22Rv1 (cell line): ENCODE data around the gene MYOZ2.

Experiments used
- H3K27ac ChIP-seq: fragments of 450-650 bp; 2 replicates; pipeline ENCODE4 v1.5.1; 2017
- ZFX ChIP-seq: fragments of 450-650 bp; IDR thresholded peaks from 2 replicates; pipeline ENCODE4 v1.6.1; 2017; ENCODE audit warnings: antibody characterized with exemption, borderline replicate concordance
- TF ChIP-seq, protein P1 (sequence below): fragments of 450-650 bp; IDR thresholded peaks from 2 replicates; pipeline ENCODE4 v1.5.1; 2017; ENCODE audit warnings: mild to moderate bottlenecking

Gene MYOZ2

DNA sequence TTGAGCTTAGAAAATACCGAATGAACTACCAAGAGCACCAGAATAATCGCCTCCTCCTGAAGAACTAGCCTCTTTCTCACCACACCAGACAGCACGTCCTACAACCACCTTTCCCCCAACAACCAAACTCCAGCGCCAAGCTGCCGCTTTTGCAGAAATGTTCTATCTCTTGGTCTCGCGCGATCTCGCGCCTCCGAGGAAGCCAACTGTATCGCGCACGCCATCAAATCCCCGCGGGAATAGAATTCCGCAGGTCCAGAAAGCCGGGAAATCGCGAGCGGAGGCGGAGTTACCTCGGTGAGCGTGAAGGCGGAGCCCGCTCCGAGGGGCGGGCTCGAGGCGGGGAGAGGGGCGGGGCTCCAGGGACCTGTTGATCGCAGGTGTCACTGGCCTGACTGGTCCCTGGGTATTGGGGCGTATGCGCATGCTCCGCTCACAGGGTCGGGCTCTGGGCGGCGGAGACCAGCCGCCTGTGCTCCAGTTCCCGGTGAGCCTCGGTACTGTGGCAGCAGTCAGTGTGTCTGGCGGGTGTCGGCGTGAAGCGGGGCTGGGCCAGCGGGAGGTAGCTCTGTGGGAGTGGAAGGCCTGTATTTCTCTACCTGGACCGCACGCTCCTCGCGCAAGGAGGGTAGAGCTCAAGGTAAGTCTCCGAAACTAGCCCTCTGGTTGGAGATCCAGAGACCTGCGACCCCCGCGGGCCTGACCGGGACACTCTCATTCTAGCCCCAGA lies 76.8 kb downstream of the MYOZ2 start, which contains the start of gene USP53:
Gene USP53, plus strand, starts transcription at position 480 of the 730 bp plus-strand sequence. CDS start 27,047 bp downstream, outside the sequence.
- TF ChIP-seq, protein P1, sequence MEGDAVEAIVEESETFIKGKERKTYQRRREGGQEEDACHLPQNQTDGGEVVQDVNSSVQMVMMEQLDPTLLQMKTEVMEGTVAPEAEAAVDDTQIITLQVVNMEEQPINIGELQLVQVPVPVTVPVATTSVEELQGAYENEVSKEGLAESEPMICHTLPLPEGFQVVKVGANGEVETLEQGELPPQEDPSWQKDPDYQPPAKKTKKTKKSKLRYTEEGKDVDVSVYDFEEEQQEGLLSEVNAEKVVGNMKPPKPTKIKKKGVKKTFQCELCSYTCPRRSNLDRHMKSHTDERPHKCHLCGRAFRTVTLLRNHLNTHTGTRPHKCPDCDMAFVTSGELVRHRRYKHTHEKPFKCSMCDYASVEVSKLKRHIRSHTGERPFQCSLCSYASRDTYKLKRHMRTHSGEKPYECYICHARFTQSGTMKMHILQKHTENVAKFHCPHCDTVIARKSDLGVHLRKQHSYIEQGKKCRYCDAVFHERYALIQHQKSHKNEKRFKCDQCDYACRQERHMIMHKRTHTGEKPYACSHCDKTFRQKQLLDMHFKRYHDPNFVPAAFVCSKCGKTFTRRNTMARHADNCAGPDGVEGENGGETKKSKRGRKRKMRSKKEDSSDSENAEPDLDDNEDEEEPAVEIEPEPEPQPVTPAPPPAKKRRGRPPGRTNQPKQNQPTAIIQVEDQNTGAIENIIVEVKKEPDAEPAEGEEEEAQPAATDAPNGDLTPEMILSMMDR, result no peak
- no peak for TF ChIP-seq ZFX

DNA sequence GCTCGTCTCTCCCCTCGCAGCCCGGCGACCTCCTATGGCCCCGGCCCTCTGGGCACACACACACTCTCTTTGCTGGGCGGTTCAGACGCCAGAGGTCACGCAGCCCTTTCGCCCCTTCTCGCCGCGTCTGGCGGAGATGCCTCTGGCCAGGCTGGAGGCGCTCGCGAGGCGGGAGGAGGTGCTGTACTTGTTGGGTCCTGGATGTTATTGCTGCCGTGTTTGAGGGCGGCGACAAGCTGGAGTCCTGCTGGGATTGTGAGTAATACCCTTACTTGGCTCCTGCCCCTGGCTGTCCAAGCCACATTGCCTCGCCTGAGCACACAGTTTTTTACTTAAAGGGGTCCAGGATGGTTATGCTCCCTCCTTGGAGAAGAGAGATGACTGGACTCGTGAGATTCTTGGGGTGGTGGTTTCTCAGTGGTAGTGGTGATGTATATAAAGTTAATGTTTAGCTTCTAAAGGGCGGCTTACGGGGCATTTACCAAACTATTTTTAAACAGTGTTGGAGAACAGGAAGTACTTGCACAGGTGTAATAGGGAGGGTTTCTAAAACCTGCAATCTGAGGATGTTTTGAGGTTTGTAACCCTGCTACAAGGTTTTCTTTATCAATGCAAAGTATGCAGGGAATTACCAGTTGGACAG lies 77.5 kb downstream of the MYOZ2 start:
- H3K27ac ChIP-seq, result peak overlapping the region; percentile 97
- TF ChIP-seq, protein P1, result peak; percentile 51
- TF ChIP-seq ZFX, result no peak

More for the DNA sequence above, 76.8 kb downstream of the MYOZ2 start, which contains the start of gene USP53:
- peak within 1 kb of the TSS; percentile 97 for H3K27ac ChIP-seq

DNA sequence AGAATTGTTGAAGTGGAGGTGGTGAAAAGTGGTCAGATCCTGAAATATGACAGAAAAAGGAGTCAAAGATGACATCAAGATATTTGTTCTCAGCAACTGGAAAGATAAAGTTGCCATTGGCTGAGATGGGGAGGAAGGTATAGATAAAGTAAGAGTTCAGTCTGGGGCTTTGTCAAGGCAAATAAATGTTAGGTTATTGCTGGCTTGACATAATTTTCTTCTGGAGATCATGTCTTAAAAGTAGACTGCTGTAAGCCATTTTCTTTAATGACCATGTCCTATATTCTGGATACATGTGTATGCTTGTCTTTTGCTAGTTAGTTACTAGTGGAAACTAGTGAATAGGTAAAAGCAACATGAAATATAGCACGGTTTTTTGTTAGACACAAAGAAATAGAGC lies 82.5 kb downstream of the MYOZ2 start:
- TF ChIP-seq ZFX, result no peak
- TF ChIP-seq, protein P1, result no peak
- no peak overlapping the region for H3K27ac ChIP-seq

DNA sequence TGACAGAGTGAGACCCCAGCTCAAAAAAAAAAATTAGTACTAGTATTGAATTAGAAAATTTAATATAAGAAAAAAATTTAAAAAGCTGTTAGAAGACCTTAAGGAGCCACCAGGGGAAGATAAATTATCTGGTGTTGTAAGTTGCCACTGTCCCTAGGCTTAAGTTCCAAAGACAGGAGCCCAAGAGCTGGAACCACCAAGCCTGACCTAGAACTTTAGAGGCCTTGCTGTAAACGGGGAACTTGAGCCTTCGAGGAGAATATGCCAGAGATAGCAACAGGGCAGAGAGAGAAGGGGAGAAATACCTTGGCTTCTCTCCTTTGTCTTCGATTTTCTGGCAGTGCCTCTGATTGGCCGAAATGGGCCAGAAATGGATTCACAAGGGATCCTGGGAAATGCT lies 85.8 kb downstream of the MYOZ2 start:
- TF ChIP-seq, protein P1, result no peak
- no peak for TF ChIP-seq ZFX
- no peak overlapping the region for H3K27ac ChIP-seq

DNA sequence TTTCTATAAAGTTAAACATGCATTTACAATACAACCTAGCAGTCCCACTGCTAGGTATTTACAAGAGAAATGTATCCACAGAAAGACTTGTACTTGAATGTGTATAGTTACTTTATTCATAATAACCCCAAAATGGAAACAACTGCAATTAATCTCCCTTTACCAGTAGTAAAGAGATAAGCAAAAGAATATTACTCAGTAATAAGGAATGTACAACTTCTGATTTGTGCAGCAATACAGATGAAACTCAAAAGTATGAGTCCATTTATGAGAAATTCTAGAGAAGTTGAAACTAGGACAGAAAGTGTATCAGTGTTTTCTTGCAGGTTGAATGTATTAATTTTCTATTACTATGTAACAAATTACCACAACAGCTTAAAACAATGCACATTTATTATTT lies 92.1 kb downstream of the MYOZ2 start:
- H3K27ac ChIP-seq, result no peak overlapping the region
- TF ChIP-seq, protein P1, result no peak
- no peak for TF ChIP-seq ZFX

DNA sequence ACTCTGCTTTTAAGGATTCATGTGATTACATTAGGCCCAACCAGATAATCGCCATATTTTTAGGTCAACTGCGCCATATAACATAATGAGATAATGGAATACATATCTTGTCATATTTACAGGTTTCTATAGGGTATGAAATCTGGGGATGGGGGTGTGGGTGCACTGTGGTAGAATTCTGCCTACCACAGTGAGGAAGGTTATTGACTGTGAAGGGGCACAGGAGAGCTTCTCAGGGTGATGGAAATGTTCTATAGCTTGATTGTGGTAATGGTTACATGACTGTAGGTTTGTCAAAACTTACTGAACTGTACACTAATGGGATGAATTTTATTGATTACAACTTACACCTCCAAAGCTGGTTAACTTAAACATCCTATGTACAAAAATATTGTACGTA lies 92.8 kb downstream of the MYOZ2 start:
- no peak overlapping the region for H3K27ac ChIP-seq
- TF ChIP-seq ZFX, result no peak
- TF ChIP-seq, protein P1, result no peak
